ENCODE data around the gene TICAM2.

Gene TICAM2

GRCh38 chr5:115585265-115585664, 17.0 kb downstream of the TICAM2 start:
- no peak for ATAC-seq
- TF ChIP-seq ZNF8 (CRISPR knock-in tag; IDR thresholded peaks at IDR 0.05): no peak
- no peak for TF ChIP-seq RARB (CRISPR knock-in tag; IDR thresholded peaks at IDR 0.05)
- TF ChIP-seq TOX (CRISPR knock-in tag; IDR thresholded peaks at IDR 0.05; ENCODE audit: borderline replicate concordance): no peak
- no peak for TF ChIP-seq ZC3H10 (CRISPR knock-in tag; IDR thresholded peaks at IDR 0.05)
- TF ChIP-seq POU6F1 (CRISPR knock-in tag; IDR thresholded peaks at IDR 0.05; ENCODE audit: borderline replicate concordance, low read depth): no peak
- no peak for TF ChIP-seq ESRRG (CRISPR knock-in tag; IDR thresholded peaks at IDR 0.05)
- no peak for TF ChIP-seq ISL1 (CRISPR knock-in tag; IDR thresholded peaks at IDR 0.05)
- TF ChIP-seq CSRNP3 (CRISPR knock-in tag; IDR thresholded peaks at IDR 0.05): no peak
- TF ChIP-seq CREB5 (CRISPR knock-in tag; IDR thresholded peaks at IDR 0.05; ENCODE audit: low read depth): no peak
- TF ChIP-seq TSHZ2 (CRISPR knock-in tag; IDR thresholded peaks at IDR 0.05): no peak
- no peak for TF ChIP-seq ZNF565 (CRISPR knock-in tag; conservative IDR thresholded peaks at IDR 0.05; ENCODE audit: low read depth)
- TF ChIP-seq PATZ1 (CRISPR knock-in tag; IDR thresholded peaks at IDR 0.05; ENCODE audit: borderline replicate concordance): no peak
- no peak for TF ChIP-seq ZFP30 (CRISPR knock-in tag; IDR thresholded peaks at IDR 0.05)
- TF ChIP-seq ZFP3 (CRISPR knock-in tag; IDR thresholded peaks at IDR 0.05): no peak
- no peak for TF ChIP-seq TCF4 (CRISPR knock-in tag; IDR thresholded peaks at IDR 0.05; ENCODE audit: borderline replicate concordance)
- no peak for TF ChIP-seq OSR1 (CRISPR knock-in tag; IDR thresholded peaks at IDR 0.05)

- TF ChIP-seq CSDC2 (CRISPR knock-in tag; IDR thresholded peaks at IDR 0.05) (no peak), ISL1 (CRISPR knock-in tag; IDR thresholded peaks at IDR 0.05) (no peak), TSHZ2 (CRISPR knock-in tag; IDR thresholded peaks at IDR 0.05) (no peak), ESRRG (CRISPR knock-in tag; IDR thresholded peaks at IDR 0.05) (no peak), ZNF70 (CRISPR knock-in tag; IDR thresholded peaks at IDR 0.05) (no peak), ZC3H10 (CRISPR knock-in tag; IDR thresholded peaks at IDR 0.05) (no peak), SNAI2 (CRISPR knock-in tag; IDR thresholded peaks at IDR 0.05) (no peak), RARB (CRISPR knock-in tag; IDR thresholded peaks at IDR 0.05) (no peak), TCF4 (CRISPR knock-in tag; IDR thresholded peaks at IDR 0.05; ENCODE audit: borderline replicate concordance) (no peak), CSRNP3 (CRISPR knock-in tag; IDR thresholded peaks at IDR 0.05) (no peak), TOX (CRISPR knock-in tag; IDR thresholded peaks at IDR 0.05; ENCODE audit: borderline replicate concordance) (no peak), ZNF8 (CRISPR knock-in tag; IDR thresholded peaks at IDR 0.05) (no peak), ZFP3 (CRISPR knock-in tag; IDR thresholded peaks at IDR 0.05) (no peak), OSR1 (CRISPR knock-in tag; IDR thresholded peaks at IDR 0.05) (no peak), ARNTL (CRISPR knock-in tag; IDR thresholded peaks at IDR 0.05; ENCODE audit: borderline replicate concordance, low read depth) (no peak), PATZ1 (CRISPR knock-in tag; IDR thresholded peaks at IDR 0.05; ENCODE audit: borderline replicate concordance) (no peak), BACH2 (CRISPR knock-in tag; IDR thresholded peaks at IDR 0.05; ENCODE audit: borderline replicate concordance) (no peak), GLIS3 (CRISPR knock-in tag; IDR thresholded peaks at IDR 0.05) (no peak)
- ATAC-seq: no peak
Observed at GRCh38 chr5:115584501-115584900, 17.8 kb downstream of the TICAM2 start.

All from SK-N-SH treated with all-trans-retinoic acid at 6 μM for 48 hours (cell line).